Liver (tissue), 9 donors: ENCODE results near the gene SLC22A6. TPM values are rescaled to one million over a fixed set of nuclear protein-coding genes. Genes with fewer than 3 reads are reported as not detected.

Experiments
- DNase-seq: peaks from one replicate; pipeline ENCODE4 v3.0.0-alpha.2; 2017; ENCODE audit warnings: low spot score
- H3K27ac ChIP-seq, 2 donors: one replicate each; pipeline ENCODE4 v1.7.0; 2013; ENCODE audit warnings: inconsistent platforms in 2 of 2, low read length in 2 of 2, control low read depth in 1 of 2, low read depth in 1 of 2, mild to moderate bottlenecking in 1 of 2
- H3K27me3 ChIP-seq, 4 donors: one replicate each; pipeline versions ENCODE4 v1.6.1 to v1.7.0; 2013; ENCODE audit warnings: low read length in 3 of 4, inconsistent platforms in 1 of 4, mild to moderate bottlenecking in 1 of 4, moderate library complexity in 1 of 4; ENCODE audit not compliant: control insufficient read depth in 4 of 4, insufficient read depth in 4 of 4
- H3K36me3 ChIP-seq, 4 donors: one replicate each; pipeline versions ENCODE4 v1.6.1 to v1.7.0; 2013; ENCODE audit warnings: low read length in 3 of 4, mild to moderate bottlenecking in 3 of 4, low read depth in 1 of 4, moderate library complexity in 1 of 4; ENCODE audit not compliant: control insufficient read depth in 4 of 4, insufficient read depth in 3 of 4
- H3K4me1 ChIP-seq, 4 donors: one replicate each; pipeline versions ENCODE4 v1.6.1 to v1.7.0; 2013; ENCODE audit warnings: low read length in 3 of 4, mild to moderate bottlenecking in 3 of 4, moderate library complexity in 1 of 4; ENCODE audit not compliant: control insufficient read depth in 4 of 4, insufficient read depth in 4 of 4
- H3K4me3 ChIP-seq, 3 donors: one replicate each; pipeline versions ENCODE4 v1.6.1 to v1.7.0; 2013; ENCODE audit warnings: low read length in 3 of 3, control low read depth in 1 of 3, low read depth in 1 of 3, mild to moderate bottlenecking in 1 of 3
- H3K9ac ChIP-seq, 2 donors: one replicate each; pipeline ENCODE4 v1.7.0; 2013; ENCODE audit warnings: low read length in 2 of 2, mild to moderate bottlenecking in 2 of 2, moderate library complexity in 2 of 2, control low read depth in 1 of 2, low read depth in 1 of 2
- H3K9me3 ChIP-seq, 4 donors: one replicate each; pipeline versions ENCODE4 v1.6.1 to v1.7.0; 2013; ENCODE audit warnings: low read length in 3 of 4; ENCODE audit not compliant: control insufficient read depth in 4 of 4
- EGR1 ChIP-seq, 2 donors: IDR thresholded peaks; 2 replicates each; pipeline ENCODE4 v1.6.1; 2016 to 2018; ENCODE audit warnings: antibody characterized with exemption in 2 of 2, low read depth in 2 of 2
- FOXA1 ChIP-seq: IDR thresholded peaks from 2 replicates; pipeline ENCODE4 v1.6.1; 2016; ENCODE audit warnings: antibody characterized with exemption
- FOXA2 ChIP-seq: IDR thresholded peaks from 2 replicates; pipeline ENCODE4 v1.6.1; 2016; ENCODE audit warnings: antibody characterized with exemption
- GABPA ChIP-seq, 2 donors: IDR thresholded peaks in 1 of 2; conservative IDR thresholded peaks in 1 of 2; 2 replicates each; pipeline ENCODE4 v1.6.1; 2016; ENCODE audit warnings: antibody characterized with exemption in 2 of 2, mild to moderate bottlenecking in 1 of 2, moderate library complexity in 1 of 2
- HNF4A ChIP-seq, 2 donors: conservative IDR thresholded peaks; 2 replicates each; pipeline ENCODE4 v1.6.1; 2016; ENCODE audit warnings: antibody characterized with exemption in 2 of 2, mild to moderate bottlenecking in 2 of 2
- HNF4G ChIP-seq: IDR thresholded peaks from 2 replicates; pipeline ENCODE4 v1.6.1; 2016; ENCODE audit warnings: antibody characterized with exemption
- NR2F2 ChIP-seq: IDR thresholded peaks from 2 replicates; pipeline ENCODE4 v1.6.1; 2016; ENCODE audit warnings: antibody characterized with exemption
- RAD21 ChIP-seq, 2 donors: IDR thresholded peaks; 2 replicates each; pipeline ENCODE4 v1.6.1; 2016; ENCODE audit warnings: antibody characterized with exemption in 2 of 2, mild to moderate bottlenecking in 2 of 2
- RXRA ChIP-seq, 2 donors: IDR thresholded peaks; 2 replicates each; pipeline ENCODE4 v1.6.1; 2017 to 2018; ENCODE audit warnings: antibody characterized with exemption in 2 of 2, mild to moderate bottlenecking in 1 of 2
- SP1 ChIP-seq: IDR thresholded peaks from 2 replicates; pipeline ENCODE4 v1.6.1; 2018; ENCODE audit warnings: antibody characterized with exemption, mild to moderate bottlenecking
- TAF1 ChIP-seq: conservative IDR thresholded peaks from 2 replicates; pipeline ENCODE4 v1.6.1; 2016; ENCODE audit warnings: antibody characterized with exemption, mild to moderate bottlenecking
- YY1 ChIP-seq: IDR thresholded peaks from 2 replicates; pipeline ENCODE4 v1.6.1; 2016; ENCODE audit warnings: antibody characterized with exemption, mild to moderate bottlenecking
- WGBS: extraction: QIAGEN DNeasy Blood & Tissue Kit; methylation state at CpG from one replicate; pipeline ENCODE4 v1.1.7; 2013; 5-methylcytosine and 5-hydroxymethylcytosine counted together
- polyA plus RNA-seq, 2 donors: library from polyadenylated mRNA; stranded (reverse) in 1 of 2; unstranded in 1 of 2; fragments of 200-250 nt in 1 of 2; fragments of >200 nt in 1 of 2; fragmentation: Nextera tagmentation in 1 of 2; extraction: Ambion mirVana in 1 of 2; gene quantifications; one replicate each; pipeline versions ENCODE4 v1.2.1 to v1.2.3, GENCODE V29; 2013 to 2015
- total RNA-seq, 2 donors: library from RNA; depleted of rRNA; stranded (reverse); fragments of >200 nt; gene quantifications; one replicate each; pipeline ENCODE4 v1.2.3, GENCODE V29; 2014
- TF ChIP-seq, protein P1 (sequence below): IDR thresholded peaks from 2 replicates; pipeline ENCODE4 v1.6.1; 2016; ENCODE audit warnings: antibody characterized with exemption, mild to moderate bottlenecking
- TF ChIP-seq, protein P2 (sequence below): IDR thresholded peaks from 2 replicates; pipeline ENCODE4 v1.6.1; 2016; ENCODE audit warnings: antibody characterized with exemption
- TF ChIP-seq, protein P3 (sequence below): IDR thresholded peaks from 2 replicates; pipeline ENCODE4 v1.6.1; 2016; ENCODE audit warnings: antibody characterized with exemption
- TF ChIP-seq, protein P4 (sequence below): fragments of 150-350 bp; IDR thresholded peaks from 2 replicates; pipeline ENCODE4 v1.5.1; 2017; ENCODE audit warnings: improper control_type of control experiment, low read depth, low read length; ENCODE audit not compliant: missing input control
- TF ChIP-seq, protein P5 (sequence below): IDR thresholded peaks from 2 replicates; pipeline ENCODE4 v1.6.1; 2016; ENCODE audit warnings: antibody characterized with exemption
- donor health status: healthy.
- donor health status: healthy.
- donor health status: healthy.
- donor health status: healthy.
- donor health status: healthy.

SLC22A6 gene
- total and polyA plus RNA-seq, 4 donors: not detected

DNA sequence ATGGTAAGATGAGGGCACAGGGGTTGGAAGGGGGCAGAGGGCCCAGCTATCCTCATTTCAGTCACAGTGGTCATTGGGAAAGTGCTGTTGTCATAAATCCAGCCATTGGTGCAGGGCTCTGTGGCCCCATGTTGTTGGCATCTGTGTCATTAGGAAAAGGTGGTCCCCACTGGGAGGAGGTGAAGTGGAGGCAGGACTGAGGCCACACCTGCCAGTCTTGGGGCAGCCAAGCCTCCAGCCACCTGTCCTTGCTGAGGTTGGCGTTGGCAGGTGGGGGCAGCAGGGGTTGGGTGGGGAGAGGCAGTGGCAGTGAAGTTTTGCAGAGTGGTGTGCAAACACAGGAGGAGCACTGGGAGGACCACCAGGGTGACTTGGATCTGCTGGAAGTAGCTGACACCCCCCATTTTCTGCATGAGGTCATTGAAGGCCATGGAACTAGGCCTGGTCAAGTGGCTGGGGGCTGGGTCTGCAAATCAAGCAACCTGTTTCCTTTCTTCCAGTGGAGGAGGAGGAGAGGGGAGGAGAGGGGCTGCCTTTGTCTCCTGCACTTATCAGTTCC, 25.3 kb downstream of the SLC22A6 start (continued):
- TF ChIP-seq, protein P1, sequence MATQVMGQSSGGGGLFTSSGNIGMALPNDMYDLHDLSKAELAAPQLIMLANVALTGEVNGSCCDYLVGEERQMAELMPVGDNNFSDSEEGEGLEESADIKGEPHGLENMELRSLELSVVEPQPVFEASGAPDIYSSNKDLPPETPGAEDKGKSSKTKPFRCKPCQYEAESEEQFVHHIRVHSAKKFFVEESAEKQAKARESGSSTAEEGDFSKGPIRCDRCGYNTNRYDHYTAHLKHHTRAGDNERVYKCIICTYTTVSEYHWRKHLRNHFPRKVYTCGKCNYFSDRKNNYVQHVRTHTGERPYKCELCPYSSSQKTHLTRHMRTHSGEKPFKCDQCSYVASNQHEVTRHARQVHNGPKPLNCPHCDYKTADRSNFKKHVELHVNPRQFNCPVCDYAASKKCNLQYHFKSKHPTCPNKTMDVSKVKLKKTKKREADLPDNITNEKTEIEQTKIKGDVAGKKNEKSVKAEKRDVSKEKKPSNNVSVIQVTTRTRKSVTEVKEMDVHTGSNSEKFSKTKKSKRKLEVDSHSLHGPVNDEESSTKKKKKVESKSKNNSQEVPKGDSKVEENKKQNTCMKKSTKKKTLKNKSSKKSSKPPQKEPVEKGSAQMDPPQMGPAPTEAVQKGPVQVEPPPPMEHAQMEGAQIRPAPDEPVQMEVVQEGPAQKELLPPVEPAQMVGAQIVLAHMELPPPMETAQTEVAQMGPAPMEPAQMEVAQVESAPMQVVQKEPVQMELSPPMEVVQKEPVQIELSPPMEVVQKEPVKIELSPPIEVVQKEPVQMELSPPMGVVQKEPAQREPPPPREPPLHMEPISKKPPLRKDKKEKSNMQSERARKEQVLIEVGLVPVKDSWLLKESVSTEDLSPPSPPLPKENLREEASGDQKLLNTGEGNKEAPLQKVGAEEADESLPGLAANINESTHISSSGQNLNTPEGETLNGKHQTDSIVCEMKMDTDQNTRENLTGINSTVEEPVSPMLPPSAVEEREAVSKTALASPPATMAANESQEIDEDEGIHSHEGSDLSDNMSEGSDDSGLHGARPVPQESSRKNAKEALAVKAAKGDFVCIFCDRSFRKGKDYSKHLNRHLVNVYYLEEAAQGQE: no peak
- TF ChIP-seq EGR1 (IDR thresholded peaks at IDR 0.05; ENCODE audit: low read depth in 2 of 2): no peak
- TF ChIP-seq TAF1: no peak
- TF ChIP-seq YY1: no peak
- no peak for TF ChIP-seq NR2F2
- TF ChIP-seq GABPA (IDR thresholded peaks at IDR 0.05 in 1 of 2, conservative IDR thresholded peaks at IDR 0.05 in 1 of 2): no peak
- TF ChIP-seq HNF4A (conservative IDR thresholded peaks at IDR 0.05): no peak

DNA sequence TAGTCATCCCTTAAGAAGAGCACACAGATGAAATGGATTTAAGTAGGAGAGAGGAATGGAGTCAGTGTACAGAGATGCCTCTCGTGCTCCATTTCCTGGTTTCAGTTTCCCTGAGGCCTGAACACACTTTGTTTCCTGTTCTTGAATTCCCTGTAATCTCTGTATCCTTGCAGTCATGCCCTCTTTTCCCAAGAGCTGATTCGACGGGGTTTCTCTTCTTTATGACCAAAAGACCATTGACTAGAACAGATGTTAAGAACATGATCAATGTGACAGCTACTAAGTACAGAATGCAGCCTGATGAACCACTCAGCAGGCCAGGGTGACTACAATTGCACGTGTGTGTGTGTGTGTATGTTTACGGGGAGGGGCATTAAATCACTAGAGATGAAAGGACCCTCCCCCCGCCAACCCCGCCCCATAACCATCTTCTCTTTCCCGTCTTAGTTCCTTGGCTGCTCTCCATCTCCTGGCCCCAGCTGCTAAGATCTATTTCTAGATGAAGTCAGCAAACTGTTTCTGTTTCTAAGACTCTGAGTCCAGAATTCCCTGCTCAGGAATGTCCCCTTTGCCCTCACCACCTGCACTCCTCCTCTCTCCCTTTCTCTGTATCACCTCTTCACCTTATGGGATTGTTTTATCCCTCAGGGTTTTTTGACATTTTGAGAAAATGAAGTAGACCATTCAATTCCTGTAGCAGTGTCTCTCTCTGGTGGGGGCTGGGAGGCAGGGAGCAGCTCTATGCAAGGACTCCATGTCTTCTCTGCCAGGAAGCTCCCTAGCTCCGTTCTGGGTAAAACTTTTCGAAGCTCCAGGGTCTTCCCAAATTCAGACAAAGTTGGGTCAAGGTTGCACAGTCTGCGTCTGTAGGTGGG, 26.0 kb downstream of the SLC22A6 start:
- no peak for TF ChIP-seq SP1
- no peak for TF ChIP-seq FOXA2
- TF ChIP-seq FOXA1: no peak
- no peak for TF ChIP-seq HNF4A (conservative IDR thresholded peaks at IDR 0.05)
- TF ChIP-seq, protein P2, sequence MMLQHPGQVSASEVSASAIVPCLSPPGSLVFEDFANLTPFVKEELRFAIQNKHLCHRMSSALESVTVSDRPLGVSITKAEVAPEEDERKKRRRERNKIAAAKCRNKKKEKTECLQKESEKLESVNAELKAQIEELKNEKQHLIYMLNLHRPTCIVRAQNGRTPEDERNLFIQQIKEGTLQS: no peak
- no peak for TF ChIP-seq YY1
- TF ChIP-seq, protein P3, sequence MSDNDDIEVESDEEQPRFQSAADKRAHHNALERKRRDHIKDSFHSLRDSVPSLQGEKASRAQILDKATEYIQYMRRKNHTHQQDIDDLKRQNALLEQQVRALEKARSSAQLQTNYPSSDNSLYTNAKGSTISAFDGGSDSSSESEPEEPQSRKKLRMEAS: no peak
- TF ChIP-seq, protein P4, sequence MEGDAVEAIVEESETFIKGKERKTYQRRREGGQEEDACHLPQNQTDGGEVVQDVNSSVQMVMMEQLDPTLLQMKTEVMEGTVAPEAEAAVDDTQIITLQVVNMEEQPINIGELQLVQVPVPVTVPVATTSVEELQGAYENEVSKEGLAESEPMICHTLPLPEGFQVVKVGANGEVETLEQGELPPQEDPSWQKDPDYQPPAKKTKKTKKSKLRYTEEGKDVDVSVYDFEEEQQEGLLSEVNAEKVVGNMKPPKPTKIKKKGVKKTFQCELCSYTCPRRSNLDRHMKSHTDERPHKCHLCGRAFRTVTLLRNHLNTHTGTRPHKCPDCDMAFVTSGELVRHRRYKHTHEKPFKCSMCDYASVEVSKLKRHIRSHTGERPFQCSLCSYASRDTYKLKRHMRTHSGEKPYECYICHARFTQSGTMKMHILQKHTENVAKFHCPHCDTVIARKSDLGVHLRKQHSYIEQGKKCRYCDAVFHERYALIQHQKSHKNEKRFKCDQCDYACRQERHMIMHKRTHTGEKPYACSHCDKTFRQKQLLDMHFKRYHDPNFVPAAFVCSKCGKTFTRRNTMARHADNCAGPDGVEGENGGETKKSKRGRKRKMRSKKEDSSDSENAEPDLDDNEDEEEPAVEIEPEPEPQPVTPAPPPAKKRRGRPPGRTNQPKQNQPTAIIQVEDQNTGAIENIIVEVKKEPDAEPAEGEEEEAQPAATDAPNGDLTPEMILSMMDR: no peak
- no peak for TF ChIP-seq RAD21 (IDR thresholded peaks at IDR 0.05)
- no peak for TF ChIP-seq GABPA (IDR thresholded peaks at IDR 0.05 in 1 of 2, conservative IDR thresholded peaks at IDR 0.05 in 1 of 2)
- TF ChIP-seq TAF1: no peak
- TF ChIP-seq HNF4G: no peak
- TF ChIP-seq, protein P5, sequence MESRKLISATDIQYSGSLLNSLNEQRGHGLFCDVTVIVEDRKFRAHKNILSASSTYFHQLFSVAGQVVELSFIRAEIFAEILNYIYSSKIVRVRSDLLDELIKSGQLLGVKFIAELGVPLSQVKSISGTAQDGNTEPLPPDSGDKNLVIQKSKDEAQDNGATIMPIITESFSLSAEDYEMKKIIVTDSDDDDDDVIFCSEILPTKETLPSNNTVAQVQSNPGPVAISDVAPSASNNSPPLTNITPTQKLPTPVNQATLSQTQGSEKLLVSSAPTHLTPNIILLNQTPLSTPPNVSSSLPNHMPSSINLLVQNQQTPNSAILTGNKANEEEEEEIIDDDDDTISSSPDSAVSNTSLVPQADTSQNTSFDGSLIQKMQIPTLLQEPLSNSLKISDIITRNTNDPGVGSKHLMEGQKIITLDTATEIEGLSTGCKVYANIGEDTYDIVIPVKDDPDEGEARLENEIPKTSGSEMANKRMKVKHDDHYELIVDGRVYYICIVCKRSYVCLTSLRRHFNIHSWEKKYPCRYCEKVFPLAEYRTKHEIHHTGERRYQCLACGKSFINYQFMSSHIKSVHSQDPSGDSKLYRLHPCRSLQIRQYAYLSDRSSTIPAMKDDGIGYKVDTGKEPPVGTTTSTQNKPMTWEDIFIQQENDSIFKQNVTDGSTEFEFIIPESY: no peak
- no peak for TF ChIP-seq EGR1 (IDR thresholded peaks at IDR 0.05; ENCODE audit: low read depth in 2 of 2)
- no peak for TF ChIP-seq NR2F2
- no peak for TF ChIP-seq RXRA (IDR thresholded peaks at IDR 0.05)
- no peak overlapping the region for H3K4me3 ChIP-seq
- no peaks in the 10 kb centered on the region for H3K36me3 ChIP-seq
- H3K27ac ChIP-seq: no peak overlapping the region
- no peak for DNase-seq
- H3K9me3 ChIP-seq: no peaks in the 10 kb centered on the region
- no peak overlapping the region for H3K9ac ChIP-seq
- H3K27me3 ChIP-seq: no peaks in the 10 kb centered on the region
- no peaks in the 10 kb centered on the region for H3K4me1 ChIP-seq
- 60% methylated on average over 11 of the region's 11 CpGs for WGBS
